Right cardiac atrium (tissue), 5 donors: ENCODE measurements around the gene ZDHHC22. TPM values are rescaled to one million over a fixed set of nuclear protein-coding genes. Genes with fewer than 3 reads are reported as not detected.
A peak's percentile ranks its signal among the peaks of the same experiment; 100 is the strongest.

Experiments used
- ATAC-seq, 2 donors: fragments of 200-7000 bp; cut with Tn5 transposase; one replicate each; pipeline versions ENCODE4 v1.8.0 to v1.9.1; 2020; ENCODE audit warnings: moderate library complexity in 2 of 2, mild to moderate bottlenecking in 1 of 2
- DNase-seq, 3 donors: peaks; one replicate each; pipeline ENCODE4 v3.0.0-alpha.2; 2020
- H3K27ac ChIP-seq: one replicate; pipeline ENCODE4 v1.5.1; 2013; ENCODE audit warnings: mild to moderate bottlenecking, low read length, control low read depth, moderate library complexity
- H3K27me3 ChIP-seq: one replicate; pipeline ENCODE4 v1.6.1; 2013; ENCODE audit not compliant: control insufficient read depth, insufficient read depth
- H3K4me1 ChIP-seq: one replicate; pipeline ENCODE4 v1.6.1; 2013; ENCODE audit warnings: low read length; ENCODE audit not compliant: control insufficient read depth, insufficient read depth
- H3K4me3 ChIP-seq: one replicate; pipeline ENCODE4 v1.5.1; 2013; ENCODE audit warnings: low read length, control low read depth
- H3K9me3 ChIP-seq: one replicate; pipeline ENCODE4 v1.6.1; 2013; ENCODE audit warnings: low read length; ENCODE audit not compliant: control insufficient read depth
- WGBS: extraction: QIAGEN DNeasy Blood & Tissue Kit; methylation state at CpG from one replicate; pipeline ENCODE4 v1.1.7; 2013; 5-methylcytosine and 5-hydroxymethylcytosine counted together
- intact Hi-C, 4 donors: fragments of 100-400 bp; cut with DNase I; formaldehyde crosslinking; loops; one replicate each; pipeline versions ENCODE4 v1.11.0 to v1.14.0; 2022 to 2023
- polyA plus RNA-seq: library from polyadenylated mRNA; stranded (reverse); fragments of 200-250 nt; gene quantifications from one replicate; pipeline ENCODE4 v1.2.3, GENCODE V29; 2013
- total RNA-seq, 4 donors: library from RNA; stranded (reverse); fragmentation: NEBNext Ultra II Directional; extraction: Animal tissue kit (Norgen Biotek cat#: 25700); gene quantifications; one replicate each; pipeline ENCODE4 v1.2.1, GENCODE V29; 2021
- donor health status: healthy with polysubstance abuse.
- donor health status: DM: no; HTN: yes; CAD: no.
- donor health status: DM: no; HTN: no; CAD: no.
- donor health status: DM: no; HTN: yes; CAD: no; lungs with severe emphysema.
- donor health status: DM: yes; HTN: yes; CAD: no.

ZDHHC22 gene
- total and polyA plus RNA-seq, 5 donors = not detected

DNA sequence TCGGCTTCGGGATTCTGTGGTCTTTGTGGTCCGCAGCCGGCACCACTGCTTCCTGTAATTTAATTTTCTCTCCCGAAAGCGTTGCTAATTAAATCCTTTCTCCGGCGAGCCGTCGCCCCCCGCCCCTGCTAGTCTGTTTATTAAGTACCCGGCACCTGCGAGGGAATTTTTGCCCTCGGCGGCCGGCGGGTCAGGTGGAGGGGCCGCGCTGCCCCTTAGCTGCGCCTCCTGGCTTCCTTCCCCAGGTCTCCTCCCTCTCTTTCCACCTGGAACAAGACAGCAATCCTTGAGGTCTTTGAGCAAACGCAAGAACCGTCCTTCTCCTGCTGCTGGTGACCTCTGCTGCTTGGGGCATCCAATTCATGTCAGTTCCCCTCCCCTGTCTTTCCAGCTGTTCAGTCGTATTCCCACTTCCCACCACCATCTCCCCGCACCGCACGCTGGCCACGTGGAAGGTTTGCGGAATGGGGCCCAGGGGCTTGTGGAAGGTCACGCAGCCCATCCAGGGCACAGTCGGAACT is 16.2 kb downstream of the ZDHHC22 start:
- WGBS = 20% methylated on average over 30 of the region's 30 CpGs
- Histone ChIP-seq H3K4me3 (peak overlapping the region; percentile 49), H3K4me1 (peaks cover 10% of the 10 kb centered on the region), H3K9me3 (no peaks in the 10 kb centered on the region), H3K27me3 (no peaks in the 10 kb centered on the region), H3K27ac (no peak overlapping the region)
- DNase-seq = no peak
- no peak for ATAC-seq
- intact Hi-C loops = no loop called here

DNA sequence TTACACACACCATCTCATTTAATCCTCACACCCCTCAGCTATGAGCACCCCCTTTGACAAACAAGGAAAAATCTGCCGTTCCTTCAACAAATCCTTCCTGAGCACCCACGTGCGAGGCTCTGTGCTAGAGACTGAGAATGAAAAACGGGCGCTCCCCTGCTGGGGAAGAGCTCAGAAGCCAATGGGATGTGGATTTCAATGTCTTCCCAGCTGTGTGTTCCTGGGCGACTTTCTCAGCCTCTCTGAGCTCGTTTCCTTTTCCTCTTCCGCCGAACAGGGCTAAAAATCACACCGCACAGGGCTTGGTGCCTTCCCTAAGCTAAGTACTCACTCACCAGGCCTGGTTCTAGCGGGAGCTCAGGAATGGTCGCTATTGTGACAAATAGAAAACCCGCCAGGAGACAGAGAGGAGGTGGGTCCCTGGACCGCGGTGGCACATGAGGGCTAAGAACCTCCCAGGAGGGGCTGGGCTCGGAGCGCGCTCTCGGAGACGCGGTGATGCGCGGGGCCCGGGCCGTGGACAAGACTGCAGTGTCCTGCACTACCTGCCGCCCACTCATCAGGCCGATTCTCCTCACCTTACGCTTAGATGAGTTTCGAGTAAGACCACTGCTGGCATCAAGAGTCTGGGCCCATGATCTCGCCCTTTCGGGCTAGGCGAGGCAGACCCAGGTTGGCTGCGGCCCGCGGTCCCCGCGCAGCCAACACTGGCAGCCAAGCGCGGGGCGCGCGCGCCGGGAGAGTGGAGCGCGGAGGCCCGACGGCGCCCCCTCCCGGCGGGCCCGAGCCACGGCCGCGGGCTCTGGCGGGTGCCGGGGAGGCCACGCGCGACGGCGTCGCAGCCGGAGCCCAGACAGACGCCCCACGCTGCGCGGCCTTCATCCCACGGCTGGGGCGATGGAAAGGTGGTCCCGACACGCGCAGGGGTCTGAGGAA is 17.0 kb downstream of the ZDHHC22 start:
- intact Hi-C loops = no loop called here
- Histone ChIP-seq H3K4me1 (peaks cover 10% of the 10 kb centered on the region), H3K9me3 (no peaks in the 10 kb centered on the region), H3K27ac (no peak overlapping the region), H3K4me3 (peak overlapping the region; percentile 49), H3K27me3 (no peaks in the 10 kb centered on the region)
- WGBS = 7% methylated on average over 73 of the region's 73 CpGs
- ATAC-seq (peak; percentile 79 to 82), DNase-seq (peak; percentile 53 to 88 (median 84))

DNA sequence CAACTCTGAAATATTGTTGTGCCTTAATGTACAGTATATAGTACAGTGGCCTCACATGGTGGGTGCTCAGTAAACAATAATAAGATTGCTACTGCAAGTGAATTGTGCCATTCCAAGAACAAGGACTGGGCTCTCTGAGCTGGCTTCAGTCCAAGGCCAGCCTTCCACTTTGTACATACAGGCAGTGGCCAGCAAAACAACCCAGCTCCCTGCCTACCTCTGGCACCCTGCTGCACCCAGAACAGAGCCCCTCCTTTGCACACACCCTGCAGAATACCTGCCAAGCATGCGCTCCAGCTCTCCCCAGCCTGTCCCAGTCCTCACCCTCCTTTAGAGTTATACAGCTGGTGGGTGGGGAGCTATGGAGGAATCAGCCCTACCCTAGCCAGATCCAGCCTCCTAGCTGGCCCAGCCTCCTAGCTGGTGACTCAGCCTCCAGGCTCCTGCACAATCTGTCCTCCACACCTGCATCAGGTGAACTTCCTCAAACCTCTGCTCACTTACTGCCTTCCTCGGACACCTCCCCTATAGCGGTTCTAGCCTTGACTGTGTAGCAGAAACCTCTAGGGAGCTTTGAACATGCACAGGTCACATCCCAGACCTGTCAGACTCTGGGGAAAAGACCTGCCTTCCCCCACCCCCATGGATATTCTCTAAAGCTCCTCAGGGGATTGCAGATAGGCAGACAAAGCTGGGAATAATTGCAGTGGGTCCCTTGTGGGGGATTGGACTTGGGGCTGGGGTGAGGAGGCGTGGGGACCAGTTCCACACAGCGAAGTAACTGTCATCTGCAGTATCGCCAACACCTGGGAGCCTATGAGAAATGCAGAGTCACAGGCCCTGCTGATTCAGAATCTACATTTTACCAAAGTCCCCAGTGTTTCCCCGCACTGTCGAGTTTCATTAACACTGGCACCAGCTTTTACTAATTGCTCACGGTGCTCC is 17.9 kb downstream of the ZDHHC22 start:
- WGBS = 84% methylated on average over 9 of the region's 9 CpGs
- H3K27ac ChIP-seq = no peak overlapping the region
- no peaks in the 10 kb centered on the region for H3K27me3 ChIP-seq
- no peak overlapping the region for H3K4me3 ChIP-seq
- DNase-seq (peak in 2 of 3 donors; percentile 47 to 65), ATAC-seq (peak; percentile 29 to 67)
- peaks cover 10% of the 10 kb centered on the region for H3K4me1 ChIP-seq
- no peaks in the 10 kb centered on the region for H3K9me3 ChIP-seq
- intact Hi-C loops = no loop called here

DNA sequence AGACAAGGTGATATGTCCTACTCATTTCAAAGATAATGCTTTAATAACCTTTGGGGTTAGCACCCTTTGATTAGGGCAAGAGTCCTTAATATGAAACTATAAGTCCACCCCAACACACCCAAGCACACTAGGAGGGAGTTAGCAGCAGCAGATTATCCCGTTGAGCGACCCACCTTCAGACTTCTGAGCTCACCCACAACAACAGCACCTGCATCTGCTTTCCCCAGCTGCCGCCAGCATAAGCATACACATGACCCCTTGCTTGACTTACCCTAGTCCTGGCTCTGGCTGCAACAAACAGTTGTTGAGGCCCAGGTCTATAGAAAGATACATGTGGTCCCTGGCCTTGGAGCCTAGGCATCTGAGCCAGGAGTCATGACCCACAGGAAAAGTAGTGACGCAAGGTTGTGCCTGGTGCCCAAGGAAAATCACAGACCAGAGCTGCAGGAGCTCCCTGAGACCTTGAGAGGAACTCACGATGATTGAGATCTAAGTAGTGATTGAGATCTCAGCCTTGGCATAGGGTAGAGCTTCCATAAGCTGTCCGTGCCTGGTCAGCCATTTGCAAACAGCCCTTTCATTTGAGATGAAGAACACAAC is 19.0 kb downstream of the ZDHHC22 start:
- ATAC-seq (no peak), DNase-seq (no peak)
- 85% methylated on average over 6 of the region's 6 CpGs for WGBS
- H3K27ac ChIP-seq = no peak overlapping the region
- no peaks in the 10 kb centered on the region for H3K27me3 ChIP-seq
- H3K4me3 ChIP-seq = no peak overlapping the region
- peaks cover 10% of the 10 kb centered on the region for H3K4me1 ChIP-seq
- intact Hi-C loops = no loop called here
- H3K9me3 ChIP-seq = no peaks in the 10 kb centered on the region

DNA sequence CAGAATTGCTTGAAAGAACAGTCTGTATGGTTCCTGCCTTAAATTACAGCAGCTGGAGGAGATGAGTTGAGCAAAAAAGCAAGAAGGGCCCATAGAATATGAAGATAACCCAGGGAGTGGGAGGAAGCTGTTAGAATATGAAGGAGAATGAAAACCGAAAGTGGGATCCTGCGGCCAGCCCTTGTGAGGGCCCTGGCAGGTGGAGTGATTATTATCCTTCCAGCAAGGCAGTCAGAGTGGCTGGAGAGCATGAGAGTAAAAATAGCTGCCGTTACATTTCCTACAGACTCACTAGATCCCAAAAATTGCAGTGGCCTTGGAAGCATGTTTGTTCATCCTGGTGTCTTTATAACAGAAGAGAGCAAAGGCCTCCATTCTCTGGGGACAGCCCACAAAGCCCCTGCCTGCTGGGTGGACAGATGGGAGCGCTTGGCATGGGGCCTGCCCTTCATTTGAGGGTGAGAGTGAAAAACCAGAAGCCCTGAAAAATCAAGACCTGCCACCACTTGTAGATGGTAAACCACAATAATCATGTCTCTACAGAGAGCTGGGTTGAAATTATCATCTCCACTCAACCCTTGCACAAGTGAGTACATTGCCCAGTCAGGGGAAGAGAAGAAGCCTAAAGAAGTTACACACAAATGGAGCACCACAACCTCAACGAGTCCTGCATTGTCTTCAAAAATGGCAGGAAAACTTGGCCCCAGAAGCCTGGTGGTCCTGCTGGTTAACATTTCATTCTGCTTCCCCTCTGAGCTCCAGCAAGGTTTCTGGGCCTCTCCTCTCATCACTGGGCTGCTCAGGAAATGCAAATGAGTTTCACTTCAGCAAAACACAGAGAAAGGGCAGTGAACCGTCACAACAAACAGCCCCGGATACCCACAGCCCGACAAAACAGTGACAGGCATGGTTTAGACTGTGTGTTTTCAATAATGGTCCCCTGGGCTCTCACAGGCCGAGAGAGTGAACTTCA is 20.5 kb downstream of the ZDHHC22 start:
- DNase-seq (peak in 1 of 3 donors; percentile 47), ATAC-seq (peak; percentile 8 to 36)
- intact Hi-C loops = no loop called here
- 51% methylated on average over 9 of the region's 9 CpGs for WGBS
- Histone ChIP-seq H3K4me3 (no peak overlapping the region), H3K9me3 (no peaks in the 10 kb centered on the region), H3K4me1 (peaks cover 12% of the 10 kb centered on the region), H3K27ac (peak overlapping the region; percentile 56), H3K27me3 (no peaks in the 10 kb centered on the region)

DNA sequence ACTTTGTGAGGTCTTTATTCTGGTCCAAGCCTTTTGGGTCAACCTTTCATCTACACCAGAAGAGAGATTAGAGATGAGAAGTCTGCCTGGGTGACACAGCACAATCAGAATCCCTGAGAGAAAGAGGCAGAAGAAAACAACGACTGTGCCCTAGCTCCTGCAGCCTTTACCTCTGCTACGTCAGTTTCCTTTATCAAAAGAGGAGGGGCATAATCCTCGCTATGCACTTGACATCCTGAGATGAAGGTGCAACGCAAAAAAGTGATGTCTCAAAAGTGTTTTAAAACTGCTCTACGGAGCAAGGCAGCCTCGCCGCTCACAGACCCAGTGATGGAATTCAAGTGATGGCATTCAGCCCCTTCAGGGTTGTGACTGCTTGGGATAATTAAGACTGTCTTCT is 21.7 kb downstream of the ZDHHC22 start:
- intact Hi-C loops = no loop called here
- WGBS = 89% methylated on average over 7 of the region's 7 CpGs
- no peaks in the 10 kb centered on the region for H3K9me3 ChIP-seq
- H3K27me3 ChIP-seq = no peaks in the 10 kb centered on the region
- ATAC-seq = no peak
- H3K4me3 ChIP-seq = no peak overlapping the region
- DNase-seq = no peak
- H3K4me1 ChIP-seq = peaks cover 12% of the 10 kb centered on the region
- no peak overlapping the region for H3K27ac ChIP-seq

DNA sequence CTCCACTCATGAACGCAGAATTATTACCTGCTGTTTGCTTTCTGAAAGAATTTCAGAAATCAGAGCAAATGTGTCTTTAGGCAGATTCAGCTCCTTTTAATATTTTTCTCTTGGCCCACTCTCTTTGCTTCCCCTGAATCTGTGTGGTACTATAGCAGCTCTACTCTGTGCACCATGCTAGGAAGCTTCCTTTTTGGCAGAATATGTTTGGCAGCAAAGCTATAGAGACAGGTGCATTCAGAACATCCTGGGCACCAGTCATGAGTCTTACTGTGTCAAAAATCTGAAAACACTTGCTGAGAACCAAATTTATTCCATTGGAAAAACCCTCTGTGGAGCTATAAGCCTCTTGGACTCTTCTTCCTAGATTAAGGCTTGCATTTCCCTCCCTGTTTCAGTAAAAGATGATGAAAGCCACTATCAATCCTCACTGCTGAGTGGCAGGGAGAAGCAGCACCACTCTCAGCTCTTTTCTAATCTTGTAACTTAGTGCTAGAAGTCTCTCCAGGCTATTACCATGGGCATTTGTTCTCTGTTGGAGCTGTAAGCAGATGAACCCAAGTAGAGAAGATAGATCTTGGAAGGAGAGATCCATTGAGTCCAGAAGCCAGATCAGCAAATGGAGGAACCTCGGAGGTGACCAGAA is 25.3 kb downstream of the ZDHHC22 start:
- Histone ChIP-seq H3K9me3 (no peaks in the 10 kb centered on the region), H3K4me3 (no peak overlapping the region), H3K27me3 (no peaks in the 10 kb centered on the region), H3K4me1 (peaks cover 4% of the 10 kb centered on the region), H3K27ac (no peak overlapping the region)
- DNase-seq = no peak
- WGBS = 85% methylated on average over 2 of the region's 2 CpGs
- intact Hi-C loops = no loop called here
- ATAC-seq = no peak

DNA sequence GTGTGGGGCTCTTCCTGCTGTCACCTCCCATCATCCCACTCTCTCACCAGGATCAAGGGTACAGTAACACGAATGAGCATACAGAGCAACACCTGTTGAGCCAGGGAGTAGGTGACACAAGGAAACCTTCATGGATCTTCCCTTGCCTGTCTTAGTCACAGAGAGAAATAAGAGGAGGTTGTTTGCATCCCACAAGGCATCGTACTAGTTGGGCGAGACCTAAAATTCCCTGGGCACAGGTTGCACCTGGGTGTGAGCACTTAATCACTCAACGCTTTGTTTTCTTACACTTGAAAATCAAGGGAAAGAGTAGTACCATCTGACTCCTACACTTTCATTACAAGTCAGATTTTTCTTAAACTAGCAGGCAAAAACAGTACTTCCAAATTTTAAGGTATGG is 27.0 kb downstream of the ZDHHC22 start:
- ATAC-seq = no peak
- no peak for DNase-seq
- intact Hi-C loops = no loop called here
- H3K4me3 ChIP-seq = no peak overlapping the region
- 87% methylated on average over 4 of the region's 4 CpGs for WGBS
- peaks cover 5% of the 10 kb centered on the region for H3K4me1 ChIP-seq
- no peaks in the 10 kb centered on the region for H3K27me3 ChIP-seq
- peak overlapping the region; percentile 64 for H3K27ac ChIP-seq
- H3K9me3 ChIP-seq = no peaks in the 10 kb centered on the region

GRCh38 chr14:77113644-77114043 is 27.9 kb downstream of the ZDHHC22 start:
- 67% methylated on average over 11 of the region's 11 CpGs for WGBS
- no peak overlapping the region for H3K4me3 ChIP-seq
- H3K27ac ChIP-seq = peak overlapping the region; percentile 80
- intact Hi-C loops = no loop called here
- no peaks in the 10 kb centered on the region for H3K9me3 ChIP-seq
- peaks cover 5% of the 10 kb centered on the region for H3K4me1 ChIP-seq
- ATAC-seq (peak; percentile 80 to 85), DNase-seq (peak in 2 of 3 donors; percentile 70 to 78)
- H3K27me3 ChIP-seq = no peaks in the 10 kb centered on the region
